ENCODE measurements around the gene DDX27.
A peak's percentile ranks its signal among the peaks of the same experiment; 100 is the strongest.

DDX27 gene, protein sequence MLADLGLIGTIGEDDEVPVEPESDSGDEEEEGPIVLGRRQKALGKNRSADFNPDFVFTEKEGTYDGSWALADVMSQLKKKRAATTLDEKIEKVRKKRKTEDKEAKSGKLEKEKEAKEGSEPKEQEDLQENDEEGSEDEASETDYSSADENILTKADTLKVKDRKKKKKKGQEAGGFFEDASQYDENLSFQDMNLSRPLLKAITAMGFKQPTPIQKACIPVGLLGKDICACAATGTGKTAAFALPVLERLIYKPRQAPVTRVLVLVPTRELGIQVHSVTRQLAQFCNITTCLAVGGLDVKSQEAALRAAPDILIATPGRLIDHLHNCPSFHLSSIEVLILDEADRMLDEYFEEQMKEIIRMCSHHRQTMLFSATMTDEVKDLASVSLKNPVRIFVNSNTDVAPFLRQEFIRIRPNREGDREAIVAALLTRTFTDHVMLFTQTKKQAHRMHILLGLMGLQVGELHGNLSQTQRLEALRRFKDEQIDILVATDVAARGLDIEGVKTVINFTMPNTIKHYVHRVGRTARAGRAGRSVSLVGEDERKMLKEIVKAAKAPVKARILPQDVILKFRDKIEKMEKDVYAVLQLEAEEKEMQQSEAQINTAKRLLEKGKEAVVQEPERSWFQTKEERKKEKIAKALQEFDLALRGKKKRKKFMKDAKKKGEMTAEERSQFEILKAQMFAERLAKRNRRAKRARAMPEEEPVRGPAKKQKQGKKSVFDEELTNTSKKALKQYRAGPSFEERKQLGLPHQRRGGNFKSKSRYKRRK

GRCh38 chr20:49219091-49219923 lies at the start of gene DDX27:
Gene DDX27, plus strand, starts transcription at chr20:49219416. Its CDS starts 33 bp downstream, at chr20:49219449.
- H3K4me3 ChIP-seq (ENCODE audit: low read depth, low read length), result peak within 1 kb of the TSS; percentile 54
- TF ChIP-seq CTCF (IDR thresholded peaks at IDR 0.05; ENCODE audit: borderline replicate concordance, insufficient read depth, low read depth, low read length), result no peak

- H3K4me3 ChIP-seq (ENCODE audit: low read depth, low read length), result no peak overlapping the region
- no peak for TF ChIP-seq CTCF (IDR thresholded peaks at IDR 0.05; ENCODE audit: borderline replicate concordance, insufficient read depth, low read depth, low read length)
These were observed 49.7 kb upstream of the DDX27 start for GRCh38 chr20:49169547-49169946.

- no peak overlapping the region for H3K4me3 ChIP-seq (ENCODE audit: low read depth, low read length)
- TF ChIP-seq CTCF (IDR thresholded peaks at IDR 0.05; ENCODE audit: borderline replicate concordance, insufficient read depth, low read depth, low read length), result no peak
These were observed 48.5 kb upstream of the DDX27 start for GRCh38 chr20:49170714-49171113.

DNA sequence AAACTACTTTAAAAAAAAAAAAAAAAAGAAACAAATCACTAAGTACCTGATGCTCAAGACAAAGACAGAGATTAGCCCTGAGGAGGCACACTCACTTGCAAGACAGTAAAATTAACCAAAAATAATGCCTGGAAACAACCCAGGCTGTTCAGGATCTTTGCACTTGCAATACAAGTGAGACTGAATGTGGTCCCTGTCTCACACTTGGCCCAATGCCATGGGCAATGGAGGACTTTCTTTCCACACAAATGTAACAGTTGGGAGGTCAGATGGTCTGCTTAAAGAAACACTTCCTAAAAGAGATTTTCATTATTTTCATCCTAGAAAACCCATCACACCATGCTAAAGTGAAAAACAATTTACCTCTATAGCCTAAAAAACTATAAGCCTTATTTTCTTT lies 47.3 kb upstream of the DDX27 start:
- H3K4me3 ChIP-seq (ENCODE audit: low read depth, low read length), result no peak overlapping the region
- TF ChIP-seq CTCF (IDR thresholded peaks at IDR 0.05; ENCODE audit: borderline replicate concordance, insufficient read depth, low read depth, low read length), result no peak

DNA sequence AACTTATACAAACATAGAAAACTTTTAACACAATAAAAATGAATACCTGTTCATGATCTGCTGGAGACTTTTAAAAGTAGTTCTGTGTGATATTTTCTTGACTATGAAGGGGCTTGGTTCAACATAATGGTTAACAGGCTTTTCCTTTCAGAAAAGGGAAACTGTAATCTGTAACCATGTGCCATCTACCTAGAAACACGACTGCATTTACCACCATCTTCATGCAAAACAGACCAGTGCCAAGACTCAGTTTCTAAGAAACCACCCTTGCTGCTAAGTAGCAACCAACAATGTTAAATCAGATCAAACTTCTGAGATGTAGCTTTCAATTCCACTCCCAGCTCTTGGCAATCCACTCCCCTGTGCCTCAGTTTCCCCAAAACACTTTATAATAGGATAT lies 46.8 kb upstream of the DDX27 start:
- TF ChIP-seq CTCF (IDR thresholded peaks at IDR 0.05; ENCODE audit: borderline replicate concordance, insufficient read depth, low read depth, low read length), result no peak

DNA sequence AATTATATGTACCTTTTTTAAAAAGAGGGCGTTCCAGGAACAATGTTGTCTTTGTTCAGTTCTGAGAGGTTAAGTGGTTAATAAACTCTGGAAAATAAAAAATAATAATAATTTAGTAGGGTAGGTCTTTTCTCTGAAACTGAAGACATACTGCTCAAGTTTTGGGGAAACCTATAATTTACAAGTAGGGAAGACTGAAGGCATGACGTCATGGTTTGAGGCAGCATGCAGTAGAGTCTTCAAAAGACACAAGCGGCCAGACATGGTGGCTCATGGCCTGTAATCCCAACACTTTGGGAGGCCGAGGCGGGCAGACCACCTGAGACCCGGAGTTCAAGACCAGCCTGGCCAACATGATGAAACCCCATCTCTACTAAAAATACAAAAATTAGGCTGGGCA lies 45.0 kb upstream of the DDX27 start:
- H3K4me3 ChIP-seq (ENCODE audit: low read depth, low read length), result no peak overlapping the region
- TF ChIP-seq CTCF (IDR thresholded peaks at IDR 0.05; ENCODE audit: borderline replicate concordance, insufficient read depth, low read depth, low read length), result no peak

More for the DNA sequence above, 46.8 kb upstream of the DDX27 start:
- H3K4me3 ChIP-seq (ENCODE audit: low read depth, low read length), result no peak overlapping the region
